HepG2 (cell line): ENCODE data around the gene TUBGCP6. TPM values are rescaled to one million over a fixed set of nuclear protein-coding genes. Genes with fewer than 3 reads are reported as not detected.

Source experiments
- ARID3A ChIP-seq: IDR thresholded peaks from 2 replicates; pipeline ENCODE4 v1.6.1; 2012; ENCODE audit warnings: low read depth, low read length, improper control_type of control experiment
- NRL ChIP-seq: sonication (generic); formaldehyde crosslinking; IDR thresholded peaks from 2 replicates; pipeline ENCODE4 v1.5.0; 2020; ENCODE audit warnings: missing genetic modification reagents, mild to moderate bottlenecking, moderate library complexity, borderline replicate concordance
- ZBTB34 ChIP-seq: sonication (generic); formaldehyde crosslinking; IDR thresholded peaks from 2 replicates; pipeline ENCODE4 v1.8.0; 2022; ENCODE audit warnings: mild to moderate bottlenecking, missing genetic modification reagents
- ZFP90 ChIP-seq: sonication (generic); formaldehyde crosslinking; IDR thresholded peaks from 2 replicates; pipeline ENCODE4 v1.8.0; 2022; ENCODE audit warnings: missing genetic modification reagents, mild to moderate bottlenecking, inconsistent platforms, borderline replicate concordance
- ZNF143 ChIP-seq: sonication (generic); formaldehyde crosslinking; IDR thresholded peaks from 2 replicates; pipeline ENCODE4 v1.4.0; 2020; ENCODE audit warnings: missing genetic modification reagents
- ZNF569 ChIP-seq: sonication (generic); formaldehyde crosslinking; IDR thresholded peaks from 2 replicates; pipeline ENCODE4 v1.5.0; 2020; ENCODE audit warnings: mild to moderate bottlenecking, missing genetic modification reagents, moderate library complexity, borderline replicate concordance
- ZNF619 ChIP-seq: sonication (generic); formaldehyde crosslinking; IDR thresholded peaks from 2 replicates; pipeline ENCODE4 v1.4.0; 2020; ENCODE audit warnings: mild to moderate bottlenecking, missing genetic modification reagents
- ZNF737 ChIP-seq: sonication (generic); formaldehyde crosslinking; IDR thresholded peaks from 2 replicates; pipeline ENCODE4 v1.5.0; 2020; ENCODE audit warnings: missing genetic modification reagents, mild to moderate bottlenecking, borderline replicate concordance
- polyA plus RNA-seq, 8 experiments: library from polyadenylated mRNA; depleted of rRNA in 3 of 8; stranded (reverse) in 7 of 8; unstranded in 1 of 8; fragments of >200 nt; fragmentation: Illumina TruSeq in 4 of 8; extraction: Trizol in 4 of 8; gene quantifications; 2 replicates each; pipeline versions ENCODE4 v1.2.1 to v1.2.3, GENCODE V29; 2011 to 2016; ENCODE audit warnings: low read depth in 4 of 8, missing spikeins in 1 of 8, mixed read lengths in 1 of 8; ENCODE audit not compliant: insufficient read depth in 1 of 8
- total RNA-seq, 5 experiments: library from RNA; depleted of rRNA; stranded (reverse); fragments of >200 nt; fragmentation: Illumina TruSeq; extraction: Trizol; gene quantifications; 2 replicates each; pipeline ENCODE4 v1.2.3, GENCODE V29; 2016; ENCODE audit warnings: low read depth in 1 of 5
- TF ChIP-seq, protein P1 (sequence below): sonication (generic); formaldehyde crosslinking; IDR thresholded peaks from one replicate; pipeline ENCODE4 v1.5.1; 2020; ENCODE audit warnings: mild to moderate bottlenecking, missing genetic modification reagents; ENCODE audit errors: not compliant biosample characterization
- TF ChIP-seq, protein P2 (sequence below): sonication (generic); formaldehyde crosslinking; IDR thresholded peaks from 2 replicates; pipeline ENCODE4 v1.4.0; 2020; ENCODE audit warnings: missing genetic modification reagents
- TF ChIP-seq, protein P3 (sequence below): sonication (generic); formaldehyde crosslinking; IDR thresholded peaks from 2 replicates; pipeline ENCODE4 v1.8.1; 2022; ENCODE audit warnings: mild to moderate bottlenecking, missing genetic modification reagents

The TUBGCP6 gene
- total and polyA plus RNA-seq, 2 of the 13 experiments (the other 11 are each of a cell fraction or from before 2014, with no cell fraction given) = 14.6 to 15.7 TPM

DNA sequence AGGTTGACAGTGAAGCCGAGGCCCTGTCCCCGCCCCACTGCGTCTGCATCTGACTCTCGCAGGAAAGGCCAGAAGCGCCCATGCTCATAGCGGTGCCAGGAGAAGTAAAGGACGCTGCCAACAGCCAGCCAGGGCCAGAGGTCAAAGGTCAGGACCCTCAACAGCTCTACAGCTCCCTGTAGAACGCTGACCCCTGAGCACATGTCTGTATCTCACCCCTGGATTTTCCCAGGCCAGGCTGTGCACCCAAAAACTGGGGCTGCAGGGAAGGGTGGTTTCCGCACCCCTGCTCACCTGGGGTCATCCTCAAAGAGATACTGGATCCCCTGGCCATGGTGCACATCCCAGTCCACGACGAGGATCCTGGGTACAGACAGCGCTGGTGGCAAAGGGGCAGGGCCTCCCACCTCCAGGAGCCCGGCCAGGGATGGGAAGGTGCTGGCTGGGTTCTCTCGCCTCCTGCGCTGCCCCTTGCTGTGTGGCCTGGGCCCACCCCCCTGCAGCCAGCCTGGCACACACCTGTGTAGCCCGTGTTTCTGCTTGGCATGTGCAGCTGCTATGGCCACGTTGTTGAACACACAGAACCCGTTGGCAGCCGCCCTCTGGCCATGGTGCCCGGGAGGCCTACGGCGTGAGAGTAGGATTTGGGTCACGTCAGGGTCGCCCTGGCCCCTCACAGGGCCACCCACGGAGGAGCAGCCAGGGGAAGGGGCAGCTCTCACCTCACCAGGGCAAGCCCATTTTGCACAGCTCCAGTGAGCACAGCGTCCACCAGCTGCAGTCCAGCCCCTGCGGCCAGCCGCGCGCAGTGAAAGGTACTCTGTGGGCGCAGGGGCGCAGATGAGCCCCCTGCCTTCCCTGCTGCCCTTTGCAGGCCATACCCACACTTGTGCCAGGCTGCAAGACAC lies 4.8 kb upstream of the TUBGCP6 start (continued):
- TF ChIP-seq, protein P1, sequence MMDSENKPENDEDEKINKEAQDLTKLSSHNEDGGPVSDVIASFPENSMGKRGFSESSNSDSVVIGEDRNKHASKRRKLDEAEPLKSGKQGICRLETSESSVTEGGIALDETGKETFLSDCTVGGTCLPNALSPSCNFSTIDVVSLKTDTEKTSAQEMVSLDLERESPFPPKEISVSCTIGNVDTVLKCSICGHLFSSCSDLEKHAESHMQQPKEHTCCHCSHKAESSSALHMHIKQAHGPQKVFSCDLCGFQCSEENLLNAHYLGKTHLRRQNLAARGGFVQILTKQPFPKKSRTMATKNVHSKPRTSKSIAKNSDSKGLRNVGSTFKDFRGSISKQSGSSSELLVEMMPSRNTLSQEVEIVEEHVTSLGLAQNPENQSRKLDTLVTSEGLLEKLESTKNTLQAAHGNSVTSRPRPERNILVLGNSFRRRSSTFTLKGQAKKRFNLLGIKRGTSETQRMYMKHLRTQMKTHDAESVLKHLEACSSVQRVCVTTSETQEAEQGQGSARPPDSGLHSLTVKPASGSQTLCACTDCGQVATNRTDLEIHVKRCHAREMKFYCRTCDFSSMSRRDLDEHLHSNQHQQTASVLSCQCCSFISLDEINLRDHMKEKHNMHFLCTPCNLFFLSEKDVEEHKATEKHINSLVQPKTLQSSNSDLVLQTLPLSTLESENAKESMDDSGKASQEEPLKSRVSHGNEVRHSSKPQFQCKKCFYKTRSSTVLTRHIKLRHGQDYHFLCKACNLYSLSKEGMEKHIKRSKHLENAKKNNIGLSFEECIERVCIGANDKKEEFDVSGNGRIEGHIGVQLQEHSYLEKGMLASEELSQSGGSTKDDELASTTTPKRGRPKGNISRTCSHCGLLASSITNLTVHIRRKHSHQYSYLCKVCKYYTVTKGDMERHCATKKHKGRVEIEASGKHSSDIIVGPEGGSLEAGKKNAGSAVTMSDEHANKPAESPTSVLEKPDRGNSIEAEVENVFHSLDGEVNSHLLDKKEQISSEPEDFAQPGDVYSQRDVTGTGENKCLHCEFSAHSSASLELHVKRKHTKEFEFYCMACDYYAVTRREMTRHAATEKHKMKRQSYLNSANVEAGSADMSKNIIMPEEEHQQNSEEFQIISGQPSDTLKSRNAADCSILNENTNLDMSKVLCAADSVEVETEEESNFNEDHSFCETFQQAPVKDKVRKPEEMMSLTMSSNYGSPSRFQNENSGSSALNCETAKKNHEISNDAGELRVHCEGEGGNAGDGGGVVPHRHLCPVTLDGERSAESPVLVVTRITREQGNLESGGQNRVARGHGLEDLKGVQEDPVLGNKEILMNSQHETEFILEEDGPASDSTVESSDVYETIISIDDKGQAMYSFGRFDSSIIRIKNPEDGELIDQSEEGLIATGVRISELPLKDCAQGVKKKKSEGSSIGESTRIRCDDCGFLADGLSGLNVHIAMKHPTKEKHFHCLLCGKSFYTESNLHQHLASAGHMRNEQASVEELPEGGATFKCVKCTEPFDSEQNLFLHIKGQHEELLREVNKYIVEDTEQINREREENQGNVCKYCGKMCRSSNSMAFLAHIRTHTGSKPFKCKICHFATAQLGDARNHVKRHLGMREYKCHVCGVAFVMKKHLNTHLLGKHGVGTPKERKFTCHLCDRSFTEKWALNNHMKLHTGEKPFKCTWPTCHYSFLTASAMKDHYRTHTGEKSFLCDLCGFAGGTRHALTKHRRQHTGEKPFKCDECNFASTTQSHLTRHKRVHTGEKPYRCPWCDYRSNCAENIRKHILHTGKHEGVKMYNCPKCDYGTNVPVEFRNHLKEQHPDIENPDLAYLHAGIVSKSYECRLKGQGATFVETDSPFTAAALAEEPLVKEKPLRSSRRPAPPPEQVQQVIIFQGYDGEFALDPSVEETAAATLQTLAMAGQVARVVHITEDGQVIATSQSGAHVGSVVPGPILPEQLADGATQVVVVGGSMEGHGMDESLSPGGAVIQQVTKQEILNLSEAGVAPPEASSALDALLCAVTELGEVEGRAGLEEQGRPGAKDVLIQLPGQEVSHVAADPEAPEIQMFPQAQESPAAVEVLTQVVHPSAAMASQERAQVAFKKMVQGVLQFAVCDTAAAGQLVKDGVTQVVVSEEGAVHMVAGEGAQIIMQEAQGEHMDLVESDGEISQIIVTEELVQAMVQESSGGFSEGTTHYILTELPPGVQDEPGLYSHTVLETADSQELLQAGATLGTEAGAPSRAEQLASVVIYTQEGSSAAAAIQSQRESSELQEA (CRISPR knock-in tag) = no peak
- TF ChIP-seq, protein P2, sequence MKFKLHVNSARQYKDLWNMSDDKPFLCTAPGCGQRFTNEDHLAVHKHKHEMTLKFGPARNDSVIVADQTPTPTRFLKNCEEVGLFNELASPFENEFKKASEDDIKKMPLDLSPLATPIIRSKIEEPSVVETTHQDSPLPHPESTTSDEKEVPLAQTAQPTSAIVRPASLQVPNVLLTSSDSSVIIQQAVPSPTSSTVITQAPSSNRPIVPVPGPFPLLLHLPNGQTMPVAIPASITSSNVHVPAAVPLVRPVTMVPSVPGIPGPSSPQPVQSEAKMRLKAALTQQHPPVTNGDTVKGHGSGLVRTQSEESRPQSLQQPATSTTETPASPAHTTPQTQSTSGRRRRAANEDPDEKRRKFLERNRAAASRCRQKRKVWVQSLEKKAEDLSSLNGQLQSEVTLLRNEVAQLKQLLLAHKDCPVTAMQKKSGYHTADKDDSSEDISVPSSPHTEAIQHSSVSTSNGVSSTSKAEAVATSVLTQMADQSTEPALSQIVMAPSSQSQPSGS (CRISPR knock-in tag) = no peak
- TF ChIP-seq, protein P3, sequence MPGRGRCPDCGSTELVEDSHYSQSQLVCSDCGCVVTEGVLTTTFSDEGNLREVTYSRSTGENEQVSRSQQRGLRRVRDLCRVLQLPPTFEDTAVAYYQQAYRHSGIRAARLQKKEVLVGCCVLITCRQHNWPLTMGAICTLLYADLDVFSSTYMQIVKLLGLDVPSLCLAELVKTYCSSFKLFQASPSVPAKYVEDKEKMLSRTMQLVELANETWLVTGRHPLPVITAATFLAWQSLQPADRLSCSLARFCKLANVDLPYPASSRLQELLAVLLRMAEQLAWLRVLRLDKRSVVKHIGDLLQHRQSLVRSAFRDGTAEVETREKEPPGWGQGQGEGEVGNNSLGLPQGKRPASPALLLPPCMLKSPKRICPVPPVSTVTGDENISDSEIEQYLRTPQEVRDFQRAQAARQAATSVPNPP (CRISPR knock-in tag) = no peak
- TF ChIP-seq ZNF737 (CRISPR knock-in tag) (no peak), ARID3A (no peak), ZFP90 (no peak), ZBTB34 (CRISPR knock-in tag) (no peak), ZNF619 (CRISPR knock-in tag) (no peak), ZNF143 (CRISPR knock-in tag) (no peak), ZNF569 (no peak), NRL (CRISPR knock-in tag) (0 out of 2 replicates have a peak, but pooled peaks have one; percentile 30)
